ENCODE results near the gene ABCA4. TPM values are rescaled to one million over a fixed set of nuclear protein-coding genes. Genes with fewer than 3 reads are reported as not detected.
"Not testable (repeated sequence)": the region's sequence is repeated elsewhere in the genome, so short reads cannot be mapped to it uniquely, and the experiment has no call there.

ABCA4 gene
- total RNA-seq, result 0.19 TPM
- long read RNA-seq, partial matches to known transcripts, result 1 of 1 reads
- long read RNA-seq, other reads (novel, unspliced or antisense), result 0 of 1 reads

- peak; percentile 31 for DNase-seq (ENCODE audit: low spot score)
- intact Hi-C loops (cut with DNase I), result no loop called here
These were observed at the start of gene ABCA4 for GRCh38 chr1:94120991-94121390. ABCA4 (minus strand) TSS chr1:94121148; CDS start chr1:94121045, 103 bp downstream.

- no peak for DNase-seq (ENCODE audit: low spot score)
- intact Hi-C loops (cut with DNase I), result no loop called here
These were observed 48.2 kb upstream of the ABCA4 start for GRCh38 chr1:94169126-94169525.

- DNase-seq (ENCODE audit: low spot score), result no peak
- intact Hi-C loops (cut with DNase I), result no loop called here
These were observed 44.9 kb upstream of the ABCA4 start for GRCh38 chr1:94165843-94166242.

DNA sequence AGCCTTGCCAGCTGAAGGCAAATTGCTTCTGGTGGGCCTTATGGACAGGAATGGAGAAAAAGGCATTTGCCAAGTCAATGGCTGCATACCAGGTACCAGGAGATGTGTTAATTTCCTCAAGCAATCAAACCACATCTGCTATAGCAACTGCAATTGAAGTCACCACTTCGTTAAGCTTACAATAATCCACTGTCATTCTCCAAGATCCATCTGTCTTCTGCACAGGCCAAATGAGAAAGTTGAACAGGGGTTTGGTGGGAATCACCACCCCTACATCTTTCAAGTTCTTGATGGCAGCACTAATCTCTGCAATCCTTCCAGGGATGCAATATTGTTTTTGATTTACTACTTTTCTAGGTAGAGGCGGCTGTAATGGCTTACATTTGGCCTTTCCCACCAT lies 43.9 kb upstream of the ABCA4 start:
- intact Hi-C loops (cut with DNase I); DNase-seq (ENCODE audit: low spot score): not testable (repeated sequence)

GRCh38 chr1:94164121-94164520 lies 43.2 kb upstream of the ABCA4 start:
- DNase-seq (ENCODE audit: low spot score); intact Hi-C loops (cut with DNase I): not testable (repeated sequence)

- DNase-seq (ENCODE audit: low spot score); intact Hi-C loops (cut with DNase I): not testable (repeated sequence)
These were observed 42.3 kb upstream of the ABCA4 start for GRCh38 chr1:94163249-94163648.

GRCh38 chr1:94160811-94161210 lies 39.9 kb upstream of the ABCA4 start:
- intact Hi-C loops (cut with DNase I), result no loop called here
- no peak for DNase-seq (ENCODE audit: low spot score)

DNA sequence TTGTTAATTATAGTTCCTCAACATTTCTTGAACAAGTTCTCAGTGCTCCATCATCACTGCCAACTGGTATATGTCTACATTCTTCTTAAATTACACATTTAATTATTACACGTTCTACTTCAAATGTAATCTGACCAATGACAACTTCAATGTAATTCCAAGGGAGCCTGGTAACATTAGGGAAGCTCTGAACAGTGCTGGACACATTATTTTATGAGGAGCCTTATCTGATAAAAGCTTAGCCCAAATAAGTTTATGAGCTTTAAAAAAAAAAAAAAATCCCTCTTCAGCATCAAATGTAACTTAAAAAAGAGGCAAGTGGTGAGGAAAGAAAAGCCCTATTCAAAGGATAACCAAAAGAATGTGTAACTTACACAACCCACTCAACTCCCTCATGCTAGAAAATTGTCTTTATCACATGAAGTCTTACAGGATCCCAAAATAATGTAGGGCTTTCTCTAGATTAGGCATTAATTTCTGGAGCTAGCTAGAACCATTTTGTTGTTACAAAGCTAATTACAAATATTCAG lies 35.2 kb upstream of the ABCA4 start:
- no peak for DNase-seq (ENCODE audit: low spot score)
- intact Hi-C loops (cut with DNase I), result no loop called here

DNA sequence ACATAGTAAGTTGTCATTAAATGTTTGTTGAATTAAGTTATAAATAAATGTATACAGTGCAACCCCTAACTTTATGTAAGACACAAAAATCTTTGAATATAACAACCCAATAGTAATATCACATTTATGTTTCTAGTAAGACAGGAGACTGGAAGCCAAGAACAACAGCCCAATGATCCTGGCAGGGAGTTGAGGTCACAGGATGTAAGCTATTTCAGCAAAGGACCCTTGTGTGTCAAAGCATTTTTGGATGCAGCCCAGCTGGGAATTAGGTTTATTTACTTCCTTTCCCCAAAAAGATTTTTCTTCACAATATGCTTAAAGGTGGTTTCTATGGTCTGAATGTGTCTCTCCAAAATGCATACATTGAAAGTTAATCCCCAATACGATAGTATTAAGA lies 34.0 kb upstream of the ABCA4 start:
- intact Hi-C loops (cut with DNase I), result no loop called here
- DNase-seq (ENCODE audit: low spot score), result no peak

- intact Hi-C loops (cut with DNase I), result no loop called here
- DNase-seq (ENCODE audit: low spot score), result no peak
These were observed 32.2 kb upstream of the ABCA4 start for GRCh38 chr1:94153133-94153532.

- intact Hi-C loops (cut with DNase I); DNase-seq (ENCODE audit: low spot score): not testable (repeated sequence)
These were observed 28.2 kb upstream of the ABCA4 start for GRCh38 chr1:94149166-94149565.

DNA sequence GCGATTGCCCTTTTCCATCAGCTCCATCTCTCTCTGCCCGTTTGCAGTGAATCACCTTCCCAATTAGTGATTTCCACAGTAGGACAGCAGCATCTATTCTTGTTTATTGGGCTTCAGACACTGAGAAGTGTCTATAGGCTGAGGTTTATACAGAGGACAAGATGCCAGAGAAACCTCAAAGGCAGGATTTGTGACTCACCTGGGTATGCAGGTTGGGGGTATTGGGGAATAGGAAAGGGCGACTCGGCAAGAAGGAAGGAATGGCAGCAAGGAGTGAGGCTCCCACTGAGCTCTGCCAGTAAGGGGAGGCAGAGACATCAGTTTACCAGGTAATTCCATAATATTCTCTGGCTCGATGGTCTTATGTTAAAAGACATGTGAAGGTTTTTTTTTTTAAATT lies 25.3 kb upstream of the ABCA4 start:
- no peak for DNase-seq (ENCODE audit: low spot score)
- intact Hi-C loops (cut with DNase I), result no loop called here

DNA sequence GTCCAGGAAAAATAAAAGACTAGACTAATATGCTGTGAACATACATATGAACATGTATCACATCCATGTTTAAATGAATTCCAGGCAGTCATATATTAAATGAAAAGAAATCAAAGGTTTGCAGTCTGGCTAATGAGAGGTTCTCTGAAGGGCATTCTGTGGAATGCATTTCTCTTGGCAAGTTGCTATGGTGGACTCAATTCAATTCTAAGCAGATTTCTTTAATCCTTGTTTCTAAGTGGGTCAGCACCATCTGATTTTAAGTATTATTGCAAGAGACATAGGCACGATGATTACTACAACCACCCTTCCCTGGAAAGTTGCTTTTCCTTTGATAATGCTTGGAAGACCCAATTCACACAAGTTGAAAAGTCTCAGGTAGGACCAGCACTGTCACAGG lies 23.9 kb upstream of the ABCA4 start:
- no peak for DNase-seq (ENCODE audit: low spot score)
- intact Hi-C loops (cut with DNase I), result no loop called here

DNA sequence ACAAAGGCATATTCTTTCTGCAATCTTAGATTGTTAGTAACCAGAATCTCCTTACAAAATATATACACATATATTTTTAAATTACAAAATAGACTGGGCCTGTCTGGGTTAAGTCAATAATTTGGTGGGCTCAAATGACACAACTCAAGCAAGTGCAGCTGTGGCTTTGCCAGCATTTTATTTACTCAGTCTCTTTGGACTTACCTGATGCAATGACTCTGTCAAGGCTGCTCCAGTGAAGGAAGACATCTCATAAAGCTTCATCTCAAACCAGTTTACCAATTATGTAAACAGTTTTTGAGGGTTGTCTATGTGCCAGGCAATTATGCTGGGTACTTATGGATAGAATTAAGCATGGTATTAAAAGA lies 22.8 kb upstream of the ABCA4 start:
- intact Hi-C loops (cut with DNase I), result no loop called here

DNA sequence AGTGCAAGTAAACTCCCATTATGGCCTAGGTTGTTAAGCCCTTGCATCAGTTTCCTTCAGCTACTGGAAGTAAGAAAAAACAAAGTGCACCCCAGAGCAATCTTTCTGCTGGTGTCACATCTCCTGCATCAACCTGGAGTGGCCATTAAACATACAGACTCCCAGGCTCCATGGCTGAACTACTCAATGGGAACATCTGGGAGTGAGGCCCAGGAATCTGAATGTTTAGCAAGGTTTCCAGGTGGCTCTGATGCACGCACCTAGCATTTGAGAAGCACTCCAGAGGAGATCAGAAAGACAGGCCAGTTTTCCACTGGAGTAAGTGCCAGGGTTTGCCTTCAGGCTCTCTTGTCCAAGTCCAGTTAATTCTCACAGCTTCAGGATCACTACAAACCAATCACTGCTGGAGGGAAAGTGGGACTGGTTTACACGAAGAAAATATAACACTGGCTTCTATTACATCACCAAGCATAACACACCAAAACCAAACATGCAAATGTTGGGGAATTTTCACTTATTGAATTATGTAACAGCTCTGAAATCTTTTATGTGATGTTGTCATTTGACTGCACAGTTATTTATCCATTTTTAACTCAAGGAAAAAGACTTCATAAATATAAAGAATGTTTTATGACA lies 22.3 kb upstream of the ABCA4 start:
- intact Hi-C loops (cut with DNase I), result no loop called here
- no peak for DNase-seq (ENCODE audit: low spot score)

More for the DNA sequence above, 22.8 kb upstream of the ABCA4 start:
- DNase-seq (ENCODE audit: low spot score), result no peak

DNA sequence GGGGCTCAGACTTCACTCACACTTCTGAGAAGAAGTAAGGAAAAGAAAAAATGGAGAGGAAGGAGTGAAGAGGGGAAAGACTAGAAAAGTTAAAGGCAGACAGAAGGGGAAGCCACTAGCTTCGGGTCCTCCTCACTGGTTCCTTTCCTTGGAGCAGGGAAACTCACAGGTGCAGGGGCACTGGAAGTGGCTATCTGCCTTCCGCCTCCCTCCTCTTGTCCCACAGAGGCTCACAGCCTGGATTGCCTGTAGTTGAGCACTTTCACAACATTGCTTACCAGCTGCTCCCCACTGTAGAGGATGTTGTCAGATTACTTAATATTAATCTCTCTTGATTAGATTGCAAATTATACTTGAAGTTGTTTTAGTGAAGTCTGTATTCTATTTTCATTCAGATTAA lies 21.6 kb upstream of the ABCA4 start:
- intact Hi-C loops (cut with DNase I), result no loop called here
- no peak for DNase-seq (ENCODE audit: low spot score)

- DNase-seq (ENCODE audit: low spot score), result no peak
- intact Hi-C loops (cut with DNase I), result no loop called here
These were observed 21.1 kb upstream of the ABCA4 start for GRCh38 chr1:94142022-94142421.

- no peak for DNase-seq (ENCODE audit: low spot score)
- intact Hi-C loops (cut with DNase I), result no loop called here
These were observed 11.2 kb upstream of the ABCA4 start for GRCh38 chr1:94132111-94132510.

DNA sequence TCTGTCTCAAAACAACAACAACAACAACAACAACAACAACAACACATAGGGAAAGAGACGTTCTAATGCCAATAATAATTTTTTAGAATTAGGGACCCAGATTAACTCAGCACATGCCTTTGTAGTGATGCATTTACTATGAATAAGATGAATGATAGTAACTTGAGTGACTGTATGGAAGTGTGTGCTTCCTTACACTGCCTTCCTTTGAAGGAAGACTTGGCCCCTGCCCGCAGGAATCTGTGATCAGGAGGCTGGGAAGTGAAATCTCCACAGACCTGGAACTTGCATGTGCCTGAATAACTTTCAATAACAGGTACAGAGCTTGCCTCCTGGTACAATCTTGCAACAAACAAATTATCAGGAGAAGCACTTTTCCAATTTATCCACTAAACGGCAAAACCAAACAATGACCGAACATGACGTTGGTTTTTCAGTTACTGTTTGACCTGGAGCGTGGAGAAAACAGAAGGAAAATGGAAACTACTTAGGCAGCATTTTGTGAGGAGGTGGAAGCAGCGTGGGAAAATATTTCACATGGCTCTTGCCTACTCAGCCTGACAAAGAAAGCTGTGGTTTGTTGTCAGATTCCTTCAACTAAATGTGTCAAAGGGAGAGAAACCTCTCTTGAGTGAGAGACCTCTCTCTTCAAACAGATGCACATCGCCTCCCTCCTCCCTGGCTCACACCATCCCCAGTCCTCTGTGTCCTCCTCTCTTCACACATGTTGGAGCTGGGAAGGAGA lies 10.1 kb upstream of the ABCA4 start:
- DNase-seq (ENCODE audit: low spot score), result no peak
- intact Hi-C loops (cut with DNase I), result no loop called here

DNA sequence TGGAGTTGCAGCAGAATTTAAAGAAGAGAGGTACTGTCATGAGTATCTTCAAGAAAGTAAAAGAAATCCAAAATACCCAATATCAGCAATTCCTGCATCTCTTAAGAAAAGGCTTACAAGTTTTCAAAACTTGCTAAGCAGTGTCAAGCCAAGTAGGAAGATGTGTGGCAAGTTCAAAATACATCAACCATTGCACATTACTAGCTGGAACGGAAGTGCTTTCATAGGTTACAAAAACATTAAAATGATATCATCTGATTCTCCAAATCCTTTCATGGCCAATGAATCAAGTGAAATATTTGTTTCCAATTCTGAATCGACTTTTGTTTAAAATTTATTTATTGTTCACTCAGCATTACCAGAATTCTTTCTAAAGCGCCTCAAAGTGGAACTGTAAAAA lies 5.7 kb upstream of the ABCA4 start:
- no peak for DNase-seq (ENCODE audit: low spot score)
- intact Hi-C loops (cut with DNase I), result no loop called here

All from cardiac septum (tissue), 1 donor.